ENCODE data around the gene RAB24. TPM values are rescaled to one million over a fixed set of nuclear protein-coding genes. Genes with fewer than 3 reads are reported as not detected.

Gene RAB24
- total RNA-seq, 2 donors from 2014 or later = 79.1 to 92.0 TPM

- TF ChIP-seq POLR2A (IDR thresholded peaks at IDR 0.05) = no peak
- TF ChIP-seq CTCF (IDR thresholded peaks at IDR 0.05) = no peak
- peak overlapping the region; percentile 83 to 96 (median 88) for H3K27ac ChIP-seq
- no peak for ATAC-seq
- no peaks in the 10 kb centered on the region for H3K27me3 ChIP-seq
- peaks cover 51% of the 10 kb centered on the region for H3K4me1 ChIP-seq
- peak overlapping the region; percentile 77 to 96 for H3K4me3 ChIP-seq
- DNase-seq = no peak
- 6 to 9% methylated on average over 8 to 19 of the region's 19 CpGs for WGBS, 2 donors
- H3K36me3 ChIP-seq (replicated peaks in 1 of 2; ENCODE audit: insufficient read depth in 1 of 2, low read depth in 2 of 2) = no peaks in the 10 kb centered on the region
- H3K9me3 ChIP-seq = no peaks in the 10 kb centered on the region
- intact Hi-C loops (cut with DNase I) = no loop called here
Measured at GRCh38 chr5:177350776-177351391, 47.4 kb upstream of the RAB24 start.

- Histone ChIP-seq H3K27me3 (no peaks in the 10 kb centered on the region), H3K36me3 (replicated peaks in 1 of 2; ENCODE audit: insufficient read depth in 1 of 2, low read depth in 2 of 2) (no peaks in the 10 kb centered on the region), H3K9me3 (no peaks in the 10 kb centered on the region), H3K4me3 (peak overlapping the region; percentile 3 to 12), H3K27ac (peak overlapping the region in 1 of 4 donors; percentile 12), H3K4me1 (peaks cover 52% of the 10 kb centered on the region)
- intact Hi-C loops (cut with DNase I) = no loop called here
- 37 to 52% methylated on average over 5 of the region's 5 CpGs for WGBS, 2 donors
- no peak for TF ChIP-seq CTCF (IDR thresholded peaks at IDR 0.05)
- TF ChIP-seq POLR2A (IDR thresholded peaks at IDR 0.05) = no peak
- ATAC-seq (no peak), DNase-seq (no peak)
Measured at GRCh38 chr5:177349762-177350161, 46.2 kb upstream of the RAB24 start.

- WGBS, 2 donors = 35 to 45% methylated on average over 3 of the region's 3 CpGs
- intact Hi-C loops (cut with DNase I) = no loop called here
- TF ChIP-seq POLR2A (IDR thresholded peaks at IDR 0.05) (no peak), CTCF (IDR thresholded peaks at IDR 0.05) (no peak)
- Histone ChIP-seq H3K36me3 (replicated peaks in 1 of 2; ENCODE audit: insufficient read depth in 1 of 2, low read depth in 2 of 2) (no peaks in the 10 kb centered on the region), H3K27ac (no peak overlapping the region), H3K4me3 (no peak overlapping the region), H3K27me3 (no peaks in the 10 kb centered on the region), H3K4me1 (peaks cover 52% of the 10 kb centered on the region), H3K9me3 (no peaks in the 10 kb centered on the region)
- ATAC-seq (no peak), DNase-seq (no peak)
Measured at GRCh38 chr5:177349362-177349647, 45.8 kb upstream of the RAB24 start.

- Histone ChIP-seq H3K4me1 (peaks cover 52% of the 10 kb centered on the region), H3K36me3 (replicated peaks in 1 of 2; ENCODE audit: insufficient read depth in 1 of 2, low read depth in 2 of 2) (no peaks in the 10 kb centered on the region), H3K9me3 (no peaks in the 10 kb centered on the region), H3K27ac (no peak overlapping the region), H3K27me3 (no peaks in the 10 kb centered on the region), H3K4me3 (no peak overlapping the region)
- ATAC-seq (no peak), DNase-seq (no peak)
- 50 to 64% methylated on average over 4 of the region's 4 CpGs for WGBS, 2 donors
- no peak for TF ChIP-seq CTCF (IDR thresholded peaks at IDR 0.05)
- no peak for TF ChIP-seq POLR2A (IDR thresholded peaks at IDR 0.05)
- intact Hi-C loops (cut with DNase I) = no loop called here
Measured at GRCh38 chr5:177347699-177348098, 44.2 kb upstream of the RAB24 start.

GRCh38 chr5:177346820-177347219 lies 43.3 kb upstream of the RAB24 start:
- Histone ChIP-seq H3K36me3 (replicated peaks in 1 of 2; ENCODE audit: insufficient read depth in 1 of 2, low read depth in 2 of 2) (no peaks in the 10 kb centered on the region), H3K4me3 (no peak overlapping the region), H3K9me3 (no peaks in the 10 kb centered on the region), H3K27ac (no peak overlapping the region), H3K27me3 (no peaks in the 10 kb centered on the region), H3K4me1 (peaks cover 47% of the 10 kb centered on the region)
- ATAC-seq = no peak
- TF ChIP-seq POLR2A (IDR thresholded peaks at IDR 0.05) (no peak), CTCF (IDR thresholded peaks at IDR 0.05) (no peak)
- WGBS, 2 donors = 35 to 49% methylated on average over 4 of the region's 4 CpGs
- no peak for DNase-seq
- intact Hi-C loops (cut with DNase I) = no loop called here
